Ishikawa (cell line): ENCODE measurements around the gene ENPP4.

Experiments
- EGR1 ChIP-seq: IDR thresholded peaks from 2 replicates; pipeline ENCODE4 v1.6.1; 2012
- FOXM1 ChIP-seq: IDR thresholded peaks from 2 replicates; pipeline ENCODE4 v1.6.1; 2012; ENCODE audit warnings: low read depth, borderline replicate concordance
- TEAD4 ChIP-seq: IDR thresholded peaks from 2 replicates; pipeline ENCODE4 v1.6.1; 2012
- YY1 ChIP-seq: IDR thresholded peaks from 2 replicates; pipeline ENCODE4 v1.6.1; 2012; ENCODE audit warnings: low read depth
- TF ChIP-seq, protein P1 (sequence below): IDR thresholded peaks from 2 replicates; pipeline ENCODE4 v1.6.1; 2012

DNA sequence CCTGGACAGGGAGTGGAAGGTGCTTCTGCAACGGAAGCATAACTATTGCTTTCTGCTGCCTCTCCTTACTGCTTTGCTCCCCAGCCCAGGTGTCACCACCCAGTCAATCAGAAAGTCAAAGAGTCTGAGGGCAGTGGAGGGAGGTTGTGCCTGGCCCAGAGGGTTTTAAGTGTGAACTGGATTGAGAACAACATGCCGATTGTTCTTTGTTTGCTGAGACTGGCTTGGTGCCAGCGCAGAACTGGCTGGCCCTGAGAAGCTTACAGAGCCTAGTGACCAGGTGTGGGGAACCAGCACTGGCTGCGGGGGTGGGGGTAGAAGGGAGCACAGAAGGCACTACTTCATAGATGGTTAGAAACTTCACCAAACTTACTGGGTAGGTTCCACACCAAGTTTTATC lies 31.1 kb upstream of the ENPP4 start:
- TF ChIP-seq FOXM1 (no peak), TEAD4 (0 out of 2 replicates have a peak, but pooled peaks have one; percentile 10), EGR1 (0 out of 2 replicates have a peak, but pooled peaks have one; percentile 49), YY1 (no peak)
- TF ChIP-seq, protein P1, sequence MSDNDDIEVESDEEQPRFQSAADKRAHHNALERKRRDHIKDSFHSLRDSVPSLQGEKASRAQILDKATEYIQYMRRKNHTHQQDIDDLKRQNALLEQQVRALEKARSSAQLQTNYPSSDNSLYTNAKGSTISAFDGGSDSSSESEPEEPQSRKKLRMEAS = peak; percentile 53
